NOMO-1 (cell line): ENCODE results near the gene POMGNT2.
"Not testable (repeated sequence)": the region's sequence is repeated elsewhere in the genome, so short reads cannot be mapped to it uniquely, and the experiment has no call there.

Source experiments
- DNase-seq, 2 experiments: peaks; one replicate each; lab custom pipeline; 2025; ENCODE audit not compliant: unreplicated experiment in 2 of 2; lab: John Stamatoyannopoulos, UW

The POMGNT2 gene

DNA sequence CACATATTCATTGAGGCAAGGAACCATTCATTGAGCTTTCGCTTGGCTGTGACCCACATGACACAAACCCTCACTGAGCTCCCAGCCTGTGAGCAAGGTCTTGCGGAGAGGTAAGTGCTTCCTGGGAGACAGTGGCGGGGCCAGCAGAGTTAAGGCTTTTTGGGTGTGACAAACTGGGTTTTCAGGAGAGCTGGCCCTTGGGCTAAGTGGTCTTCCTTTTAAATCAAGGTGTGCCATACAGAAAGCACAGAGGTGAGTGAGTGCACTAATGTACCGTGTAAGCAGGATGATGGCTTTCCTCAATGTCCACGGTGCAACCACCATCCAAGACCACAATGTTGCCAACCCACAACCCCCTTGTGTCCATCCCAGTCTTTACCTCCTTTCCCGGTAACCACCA is 28.6 kb downstream of the POMGNT2 start:
- no peak for DNase-seq

DNA sequence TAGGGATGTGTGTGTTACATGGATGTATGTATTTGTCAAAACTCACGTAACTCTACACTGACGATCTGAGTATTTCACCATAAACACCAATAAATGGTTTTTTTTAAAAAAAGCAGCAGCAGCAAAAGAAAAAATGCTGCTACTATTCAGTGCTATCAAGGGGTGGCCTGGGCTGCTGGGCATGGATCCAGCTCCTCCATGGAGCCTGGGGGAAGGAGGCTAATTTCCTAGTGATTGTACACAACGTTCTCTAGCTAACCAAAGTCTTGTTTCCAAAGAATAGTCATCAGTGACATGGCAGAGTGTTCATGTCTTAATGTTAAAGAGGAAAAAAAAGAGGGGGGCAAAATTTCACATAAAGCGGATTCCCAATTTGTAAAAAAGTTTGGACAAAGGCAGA is 29.0 kb downstream of the POMGNT2 start:
- no peak for DNase-seq

DNA sequence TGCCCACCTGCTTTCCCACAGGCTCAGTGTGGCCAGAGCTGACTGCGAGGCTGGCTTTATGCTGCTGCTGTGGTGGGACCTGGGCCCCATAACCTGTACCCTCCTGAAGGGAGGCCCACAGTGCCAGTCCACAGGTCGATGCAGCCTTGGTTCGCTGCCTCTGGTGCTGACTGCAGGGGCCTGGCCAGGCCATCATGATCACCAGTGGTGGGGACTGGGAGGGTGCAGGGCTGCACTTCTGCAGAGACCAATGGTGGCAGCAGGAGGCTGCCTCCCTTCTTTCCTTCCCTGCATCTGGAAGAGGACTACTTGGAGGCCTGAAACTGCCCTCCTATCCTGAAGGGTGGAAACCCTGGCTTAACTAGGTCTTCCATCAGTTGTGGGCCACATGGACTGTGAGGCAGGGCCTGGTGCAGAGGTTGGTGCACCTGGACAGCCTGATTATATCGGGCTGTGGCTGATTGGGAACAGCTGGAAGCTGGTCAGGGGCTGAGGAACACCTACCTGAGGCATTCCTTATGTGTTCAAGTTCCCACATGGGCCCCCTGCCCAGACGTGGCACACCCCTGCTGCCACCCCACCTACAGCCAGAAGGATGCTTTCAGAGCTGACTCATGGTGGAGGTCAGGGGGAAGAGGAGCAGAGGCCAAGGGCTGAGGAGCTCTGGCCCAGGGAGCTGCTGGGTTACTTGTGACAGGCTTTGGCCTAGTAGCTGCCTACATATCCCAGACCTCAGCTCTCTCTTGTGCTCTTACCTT is 29.8 kb downstream of the POMGNT2 start:
- DNase-seq = no peak

DNA sequence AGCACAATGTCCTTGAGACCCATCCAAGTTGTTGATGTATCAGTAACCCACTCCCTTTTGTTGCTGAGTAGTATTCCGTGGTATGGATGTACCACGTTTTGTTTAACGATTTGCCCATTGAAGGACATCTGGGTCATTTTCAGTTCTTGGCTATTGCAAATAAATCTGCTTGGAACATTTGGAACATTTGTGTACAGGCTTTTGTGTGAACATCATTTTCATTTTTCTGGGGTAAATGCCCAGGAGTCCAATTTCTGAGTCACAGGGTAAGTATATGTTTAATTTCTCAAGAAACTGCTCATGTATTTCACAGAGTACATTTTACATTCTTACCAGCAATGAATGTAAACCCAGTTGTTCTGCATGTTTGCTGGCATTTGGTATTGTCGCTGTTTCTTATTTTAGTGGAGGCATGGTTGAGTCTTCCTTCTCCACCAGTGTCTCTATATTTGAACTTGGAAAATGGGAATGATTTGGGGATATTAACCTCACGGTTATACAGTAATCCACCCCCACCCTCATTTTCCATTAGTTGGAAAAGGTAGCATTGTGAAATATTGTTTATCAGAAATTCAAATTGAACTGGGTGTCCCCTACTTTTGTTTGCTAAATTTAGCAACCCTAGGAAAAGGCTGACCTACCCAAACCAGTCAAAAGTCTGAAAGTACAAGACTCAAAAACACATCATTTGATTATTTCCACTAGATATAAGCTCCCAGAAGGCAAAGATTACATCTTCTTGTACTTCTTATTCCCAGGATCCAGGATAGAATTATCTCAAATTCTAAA is 30.8 kb downstream of the POMGNT2 start:
- DNase-seq = no peak

DNA sequence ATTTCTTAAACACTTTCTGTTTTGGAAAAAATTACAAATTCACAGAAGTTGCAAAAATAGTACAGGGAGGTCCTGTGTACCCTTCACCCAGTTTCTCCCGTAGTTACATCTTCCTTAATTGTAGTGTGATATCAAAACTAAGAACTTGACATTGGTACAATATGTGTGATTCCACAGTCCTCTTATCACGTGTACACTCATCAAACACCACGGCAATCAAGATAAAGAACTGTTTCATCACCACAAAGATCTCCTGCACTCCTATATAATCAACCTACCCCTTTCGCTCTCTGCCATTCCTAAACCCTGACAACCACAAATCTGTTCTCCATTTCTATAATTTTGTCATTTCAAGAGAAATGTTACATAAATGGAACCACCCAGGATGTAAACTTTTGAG is 31.4 kb downstream of the POMGNT2 start:
- no peak for DNase-seq

DNA sequence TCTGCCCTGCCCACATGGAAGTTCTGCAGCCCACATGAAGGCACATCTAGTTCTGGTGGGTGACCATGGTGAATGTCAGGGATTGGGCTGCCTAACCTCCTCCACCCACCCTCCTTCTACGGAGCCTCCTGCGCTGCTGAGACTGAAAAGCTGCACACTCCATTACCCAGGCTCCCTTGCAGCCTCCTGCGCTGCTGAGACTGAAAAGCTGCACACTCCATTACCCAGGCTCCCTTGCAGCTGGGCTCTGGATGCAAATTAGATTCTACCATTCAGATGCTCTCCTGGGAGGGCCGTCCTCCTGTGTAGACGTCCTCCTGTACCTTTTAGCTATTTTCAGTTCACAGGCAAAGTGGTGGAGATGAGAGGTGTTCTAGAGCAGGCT is 32.1 kb downstream of the POMGNT2 start:
- no peak for DNase-seq

DNA sequence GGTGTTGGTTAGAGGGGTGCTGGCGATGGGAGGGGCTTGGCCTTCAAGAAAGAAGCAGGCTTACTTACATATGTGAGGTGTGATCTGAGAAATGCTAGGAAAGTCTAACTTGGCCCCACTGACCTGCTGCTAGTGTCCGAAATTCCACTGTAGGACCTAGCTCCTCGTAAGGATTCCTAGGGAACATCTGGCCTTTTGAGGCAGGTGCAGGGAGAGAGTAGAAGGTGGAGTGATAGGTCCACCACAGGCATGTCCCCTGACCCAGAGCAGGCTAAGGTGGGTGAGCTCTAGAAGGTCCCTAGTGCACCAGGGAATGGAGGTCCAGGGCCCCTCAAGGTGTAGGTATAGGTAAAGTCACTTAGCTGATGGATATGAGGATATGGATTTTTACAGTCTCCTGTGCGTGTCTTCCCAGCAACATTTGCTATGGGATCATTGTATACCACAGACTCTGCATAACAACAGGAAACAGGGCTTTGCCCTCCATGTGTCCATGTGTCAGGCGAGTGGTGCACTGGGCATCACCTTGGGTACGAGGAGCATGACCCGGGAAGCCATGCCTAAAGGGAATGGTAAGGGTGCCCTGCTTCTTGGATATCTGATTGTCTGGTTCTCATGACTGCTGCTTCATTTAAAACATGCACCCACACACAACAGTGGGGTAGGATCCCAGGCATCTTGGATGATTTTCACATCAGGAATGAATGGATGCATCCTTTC is 32.6 kb downstream of the POMGNT2 start:
- no peak for DNase-seq

DNA sequence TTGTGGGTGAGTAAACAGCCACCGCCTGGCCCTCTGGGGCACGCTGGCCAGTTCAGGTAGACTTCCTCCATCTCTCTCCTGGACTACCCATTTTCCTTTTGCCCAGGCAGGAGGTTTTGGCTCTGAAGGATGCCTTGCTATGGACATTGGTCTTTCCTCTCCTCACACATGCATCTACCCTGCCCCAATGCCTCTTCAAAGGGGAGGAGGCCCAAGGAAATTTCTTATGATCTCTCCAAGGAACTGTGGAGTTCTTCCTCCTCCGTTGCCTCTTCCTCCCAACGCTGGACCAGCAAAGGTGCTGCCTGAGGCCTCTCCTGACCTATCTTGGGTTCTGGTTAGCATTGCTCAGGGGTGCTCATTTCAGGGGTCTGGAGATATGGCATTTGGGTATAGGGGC is 33.5 kb downstream of the POMGNT2 start:
- no peak for DNase-seq

DNA sequence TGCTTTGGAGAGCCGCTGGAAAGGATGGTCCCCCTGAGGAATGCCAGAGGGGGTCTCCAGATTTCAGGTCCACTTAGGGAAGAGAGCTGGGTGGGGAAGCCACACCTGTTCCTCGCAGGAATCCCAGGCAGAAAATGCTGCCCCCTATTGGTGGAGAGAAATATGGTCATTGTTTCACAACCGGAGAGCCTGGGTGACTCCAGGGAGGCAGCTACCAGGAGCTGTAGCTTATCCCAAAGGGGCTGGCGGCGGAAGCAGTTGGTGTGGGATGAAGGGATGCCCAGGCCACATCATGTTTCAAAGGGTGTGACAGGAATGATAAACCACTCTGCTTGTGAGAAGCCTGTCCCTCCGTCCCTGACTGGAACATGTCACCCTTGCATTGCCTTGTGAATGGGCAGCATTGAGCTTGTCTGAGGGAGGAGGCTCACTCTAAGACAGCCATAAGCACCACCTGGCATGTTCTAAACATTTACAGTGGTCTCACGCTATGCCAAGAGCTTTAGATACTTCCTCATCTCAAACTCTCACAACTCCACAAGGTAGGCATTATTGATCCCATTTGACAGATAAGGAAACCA is 34.5 kb downstream of the POMGNT2 start:
- peak in 1 of 2 experiments; percentile 7 for DNase-seq

DNA sequence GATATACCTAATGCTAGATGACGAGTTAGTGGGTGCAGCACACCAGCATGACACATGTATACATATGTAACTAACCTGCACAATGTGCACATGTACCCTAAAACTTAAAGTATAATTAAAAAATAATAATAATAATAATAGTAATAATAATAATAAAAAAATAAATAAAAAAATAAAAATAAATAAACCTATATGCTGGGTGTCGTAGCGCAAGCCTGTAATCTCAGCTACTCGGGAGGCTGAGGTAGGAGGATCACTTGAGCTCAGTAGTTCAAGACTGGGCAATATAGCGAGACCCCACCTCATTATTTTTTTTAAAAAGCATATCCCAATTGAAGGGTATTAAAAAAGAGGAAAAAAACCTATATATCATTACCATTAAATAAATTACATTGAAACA is 35.2 kb downstream of the POMGNT2 start:
- not testable (repeated sequence) for DNase-seq

DNA sequence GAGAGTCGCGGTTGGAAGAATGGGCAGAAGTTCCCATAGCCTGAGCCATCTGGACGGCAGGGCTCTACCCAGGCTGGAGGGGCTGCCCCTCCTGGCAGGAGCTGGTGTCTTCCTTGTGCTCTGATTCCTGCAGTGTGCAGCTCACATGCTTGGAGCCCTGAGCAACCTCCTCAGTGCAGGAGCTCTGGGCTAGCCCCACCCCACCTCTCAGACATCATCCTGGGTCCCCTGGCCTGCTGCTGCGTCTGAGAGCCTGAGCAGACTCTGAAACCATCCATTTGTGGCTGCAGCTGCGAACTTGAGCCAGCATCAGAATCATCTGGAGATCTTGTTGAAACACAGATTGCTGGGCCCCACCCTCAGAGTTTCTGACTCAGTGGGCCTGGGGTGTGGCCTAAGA is 42.8 kb downstream of the POMGNT2 start:
- no peak for DNase-seq

DNA sequence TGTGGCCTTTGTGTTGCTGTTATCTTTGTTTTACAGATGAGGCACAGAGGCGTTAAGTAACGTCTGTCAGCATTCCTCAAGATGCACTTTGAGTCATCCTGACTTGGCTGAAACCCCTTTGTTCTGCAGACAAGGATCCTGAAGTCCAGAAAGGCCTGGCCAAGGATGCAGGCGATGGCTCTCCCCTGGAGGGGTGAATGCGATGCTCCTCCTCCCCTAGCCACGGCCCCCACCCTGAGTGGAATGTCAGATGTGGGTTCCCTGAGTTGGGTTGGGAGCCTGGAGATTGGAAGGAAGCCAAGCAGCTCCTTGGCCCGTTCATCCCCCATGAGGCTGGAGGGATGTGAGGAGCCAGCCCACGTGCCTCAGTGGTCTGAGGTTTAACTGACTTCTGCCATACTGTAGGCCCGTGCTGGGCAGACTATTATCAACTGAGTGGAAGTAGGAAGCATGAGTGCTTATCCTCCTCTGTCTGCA is 43.3 kb downstream of the POMGNT2 start:
- no peak for DNase-seq

DNA sequence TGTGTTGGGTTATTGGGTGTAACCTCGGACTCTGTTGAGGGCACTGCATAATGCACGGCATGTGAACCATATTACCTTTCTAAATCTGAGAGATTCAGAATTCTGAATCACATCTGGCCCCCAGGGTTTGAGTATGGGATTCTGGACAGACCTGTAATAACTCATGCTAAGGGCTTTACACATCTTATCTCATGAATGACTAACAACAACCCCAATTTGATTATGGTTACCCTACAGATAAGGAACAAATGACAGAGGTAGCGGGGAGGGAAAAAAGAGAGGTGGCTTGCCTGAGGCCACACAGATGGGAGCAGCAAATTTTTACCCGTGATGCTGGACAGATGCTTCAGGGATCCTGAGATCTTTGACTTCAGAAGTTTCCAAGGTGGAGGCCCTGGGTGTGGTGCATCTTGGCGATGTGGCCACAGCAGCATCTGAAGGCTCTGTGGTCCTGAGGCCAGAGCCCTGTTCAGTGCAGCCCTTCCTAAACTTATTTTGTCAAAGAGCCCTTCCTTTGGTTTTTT is 43.8 kb downstream of the POMGNT2 start:
- no peak for DNase-seq

DNA sequence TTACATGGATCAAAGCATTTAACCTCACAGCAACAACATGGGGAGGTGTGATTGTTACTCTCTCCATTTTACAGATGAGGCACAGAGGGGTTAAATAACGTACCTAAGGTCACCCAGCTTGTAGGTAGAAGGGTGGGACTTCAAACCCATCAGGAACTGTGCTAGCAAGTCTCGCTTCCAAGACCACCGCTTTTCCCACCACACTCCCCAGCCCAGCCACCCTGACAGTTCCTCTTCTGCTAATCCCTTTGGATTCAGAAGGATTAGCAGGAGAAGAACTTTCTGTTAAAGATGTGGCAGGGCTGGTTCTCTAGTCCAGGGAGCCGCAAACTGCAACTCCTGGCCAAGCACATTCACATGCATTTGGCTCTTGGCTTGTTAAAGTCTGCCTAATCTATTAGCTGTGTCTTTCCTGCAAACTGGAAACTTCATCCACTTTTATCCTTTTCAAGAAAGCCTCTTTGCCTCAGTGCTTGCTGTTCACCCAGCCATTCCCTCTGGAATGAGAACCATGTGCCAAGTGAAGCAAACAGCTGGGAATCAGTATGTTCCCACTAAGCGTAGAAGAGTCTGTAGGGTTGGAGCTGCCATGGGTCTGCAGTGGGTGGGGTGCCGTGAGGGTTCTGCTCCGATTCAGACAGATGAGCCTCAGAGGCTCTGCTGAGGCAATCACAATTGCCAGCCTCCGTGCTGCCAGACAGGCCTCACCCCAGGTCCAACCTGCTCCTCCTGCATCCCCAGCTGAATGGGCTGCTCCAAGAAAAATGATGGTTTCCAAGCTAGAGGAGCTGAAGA is 44.6 kb downstream of the POMGNT2 start:
- no peak for DNase-seq

DNA sequence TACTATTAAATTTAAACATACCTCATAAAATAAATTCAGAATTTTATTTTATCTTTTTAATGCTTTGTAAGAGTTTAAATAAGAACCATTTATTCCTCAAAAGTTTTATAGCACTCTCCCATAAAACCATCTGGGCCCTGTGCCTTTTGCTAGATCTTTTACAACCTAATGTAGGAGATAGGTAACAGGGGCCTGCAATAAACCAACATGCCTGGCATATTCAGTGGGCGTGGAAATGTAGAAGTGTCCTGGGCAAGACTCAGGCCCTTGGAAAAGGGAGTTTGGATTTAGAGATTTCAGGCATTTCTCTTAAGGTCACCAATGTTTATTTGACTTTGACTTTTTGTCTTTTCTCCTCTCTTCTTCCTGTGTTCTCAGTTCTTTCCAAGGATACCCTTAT is 46.4 kb downstream of the POMGNT2 start:
- DNase-seq = no peak

DNA sequence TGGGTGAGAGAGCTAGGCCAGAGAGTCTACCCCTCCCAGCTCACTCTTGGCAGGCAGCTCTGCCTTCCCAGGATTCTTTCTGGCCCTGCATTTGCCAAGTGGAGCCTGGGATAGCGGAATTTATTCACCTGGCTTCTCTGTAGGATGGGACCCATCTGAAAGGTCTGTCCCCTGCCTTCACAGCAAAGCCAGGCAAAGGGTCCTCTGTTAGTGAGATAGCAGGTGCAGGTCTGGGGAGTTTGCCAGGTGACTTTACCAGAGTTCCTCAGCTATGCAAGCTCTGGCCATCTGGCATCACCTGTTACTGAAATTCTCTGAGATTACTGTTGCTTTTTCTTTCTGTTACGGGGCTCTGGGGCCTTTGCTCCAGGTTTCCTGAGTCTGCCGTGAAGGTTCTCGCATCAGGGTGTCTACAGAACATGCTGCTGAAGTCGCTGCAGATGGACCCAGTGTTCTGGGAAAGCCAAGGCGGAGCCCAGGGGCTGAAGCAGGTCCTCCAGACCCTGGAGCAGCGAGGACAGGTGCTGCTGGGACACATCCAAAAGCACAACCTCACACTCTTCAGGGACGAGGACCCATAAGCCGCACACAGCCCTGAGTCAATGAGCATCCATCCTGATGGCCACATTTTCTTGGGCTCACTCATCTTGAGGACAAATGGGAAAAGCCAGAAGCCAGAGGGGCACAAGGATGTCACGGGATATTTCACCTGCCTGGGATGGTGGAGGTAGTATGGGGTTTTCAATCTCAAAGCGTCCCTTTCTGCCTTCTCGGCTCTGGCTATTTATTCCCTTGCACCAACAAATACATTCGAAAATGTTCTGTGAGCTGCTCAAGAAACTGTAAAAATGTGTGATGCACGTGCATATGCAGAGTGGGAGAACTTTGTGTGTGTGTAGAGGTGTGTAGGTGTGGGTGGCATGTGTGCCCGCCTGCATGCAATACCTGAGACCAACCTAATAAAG is 49.8 kb downstream of the POMGNT2 start:
- DNase-seq = no peak

DNA sequence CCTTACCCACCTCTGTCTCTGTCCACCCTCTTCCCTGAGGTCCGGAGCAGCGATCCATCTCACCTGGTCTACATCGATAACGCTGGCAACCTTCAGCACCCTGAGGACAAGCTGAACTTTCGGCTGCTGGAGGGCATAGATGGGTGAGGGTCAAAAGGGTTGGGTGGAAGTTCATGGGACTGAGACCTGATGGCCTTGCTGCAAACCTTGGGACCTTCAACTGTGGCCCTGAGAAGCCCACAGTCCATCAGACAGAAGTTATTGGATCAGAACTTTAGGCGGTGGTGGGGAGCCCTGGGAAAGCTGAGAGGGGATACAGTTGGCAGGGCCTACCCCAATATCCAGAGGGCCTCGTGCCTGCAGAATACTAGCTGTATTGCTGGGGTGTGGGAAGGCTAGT is 50.5 kb downstream of the POMGNT2 start:
- DNase-seq = no peak

DNA sequence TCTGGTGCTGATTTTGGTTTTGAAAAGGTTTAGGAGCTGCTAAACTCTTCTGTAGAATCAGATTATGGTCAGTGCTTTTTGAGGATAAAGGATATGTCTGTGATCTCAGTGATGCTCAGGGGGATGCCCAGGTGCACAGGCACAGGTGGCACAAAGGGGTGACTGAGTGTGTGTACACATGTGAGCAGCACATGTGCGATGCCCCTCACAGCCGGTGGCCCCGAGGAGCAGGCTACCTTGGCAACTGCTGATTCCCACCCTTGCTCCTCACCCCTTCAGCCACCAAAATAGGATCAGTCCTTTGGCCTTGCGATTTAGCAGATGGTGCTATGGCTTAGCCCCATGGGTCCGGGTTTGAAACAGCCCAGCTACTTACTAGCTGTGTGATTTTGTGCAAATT is 51.1 kb downstream of the POMGNT2 start:
- DNase-seq = no peak

DNA sequence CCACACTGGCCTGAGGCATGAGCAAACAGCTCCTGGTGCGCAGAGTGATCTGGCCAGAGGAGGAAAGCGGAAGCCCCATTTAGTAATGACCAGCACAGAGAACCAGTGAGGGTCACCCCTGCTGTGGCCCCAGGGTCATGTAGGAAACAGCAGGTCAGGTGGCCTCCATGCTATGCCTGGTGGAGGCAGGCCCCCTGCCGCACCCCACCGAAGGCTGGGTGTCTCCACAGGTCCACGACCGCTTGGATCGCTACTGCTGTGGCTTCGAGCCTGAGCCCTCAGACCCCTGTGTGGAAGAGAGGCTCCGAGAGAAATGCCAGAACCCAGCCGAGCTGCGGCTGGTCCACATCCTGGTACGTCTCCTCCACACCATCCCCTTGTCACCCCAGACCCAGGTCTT is 52.6 kb downstream of the POMGNT2 start:
- no peak for DNase-seq
